Measurements from ENCODE around the gene PLCB1.

The PLCB1 gene

GRCh38 chr20:8853805-8854338, 721.8 kb downstream of the PLCB1 start:
- no peak for TF ChIP-seq EZH2 (IDR thresholded peaks at IDR 0.05; ENCODE audit: borderline replicate concordance, low read length)
- TF ChIP-seq CTCF (IDR thresholded peaks at IDR 0.05; ENCODE audit: low read length): peak; percentile 82
- Histone ChIP-seq H3K4me2 (ENCODE audit: low read length) (no peak overlapping the region), H3K27ac (ENCODE audit: low read depth, low read length, poor library complexity, severe bottlenecking) (no peak overlapping the region)

GRCh38 chr20:8854571-8854970, 722.5 kb downstream of the PLCB1 start:
- Histone ChIP-seq H3K4me3 (ENCODE audit: low read depth, low read length, poor library complexity, severe bottlenecking) (no peak overlapping the region), H3K27me3 (ENCODE audit: insufficient read depth, low read length) (no peaks in the 10 kb centered on the region), H3K36me3 (ENCODE audit: insufficient read depth, low read length) (no peaks in the 10 kb centered on the region), H3K4me2 (ENCODE audit: low read length) (no peak overlapping the region), H3K9me3 (ENCODE audit: low read length) (no peaks in the 10 kb centered on the region), H3K4me1 (ENCODE audit: insufficient read depth, low read length, severe bottlenecking) (no peaks in the 10 kb centered on the region), H3K79me2 (ENCODE audit: insufficient read depth, low read length) (no peaks in the 10 kb centered on the region), H3K9ac (ENCODE audit: low read length) (no peak overlapping the region), H4K20me1 (ENCODE audit: insufficient read depth, low read length) (no peaks in the 10 kb centered on the region), H3F3A (ENCODE audit: insufficient read depth, low read length) (no peaks in the 10 kb centered on the region), H2AFZ (ENCODE audit: low read length) (no peak overlapping the region), H3K9me2 (ENCODE audit: low read depth, low read length) (no peaks in the 10 kb centered on the region), H3K27ac (ENCODE audit: low read depth, low read length, poor library complexity, severe bottlenecking) (no peak overlapping the region)
- TF ChIP-seq CTCF (IDR thresholded peaks at IDR 0.05; ENCODE audit: low read length) (no peak), EZH2 (IDR thresholded peaks at IDR 0.05; ENCODE audit: borderline replicate concordance, low read length) (no peak)

More at GRCh38 chr20:8853805-8854338, 721.8 kb downstream of the PLCB1 start:
- Histone ChIP-seq H3K4me3 (ENCODE audit: low read depth, low read length, poor library complexity, severe bottlenecking) (no peak overlapping the region), H3K9me3 (ENCODE audit: low read length) (no peaks in the 10 kb centered on the region), H4K20me1 (ENCODE audit: insufficient read depth, low read length) (no peaks in the 10 kb centered on the region), H3K79me2 (ENCODE audit: insufficient read depth, low read length) (no peaks in the 10 kb centered on the region), H3K27me3 (ENCODE audit: insufficient read depth, low read length) (no peaks in the 10 kb centered on the region), H3F3A (ENCODE audit: insufficient read depth, low read length) (no peaks in the 10 kb centered on the region), H3K4me1 (ENCODE audit: insufficient read depth, low read length, severe bottlenecking) (no peaks in the 10 kb centered on the region), H3K36me3 (ENCODE audit: insufficient read depth, low read length) (no peaks in the 10 kb centered on the region), H3K9ac (ENCODE audit: low read length) (no peak overlapping the region), H3K9me2 (ENCODE audit: low read depth, low read length) (no peaks in the 10 kb centered on the region), H2AFZ (ENCODE audit: low read length) (no peak overlapping the region)

- Histone ChIP-seq H3K9ac (ENCODE audit: low read length) (no peak overlapping the region), H2AFZ (ENCODE audit: low read length) (no peak overlapping the region), H3K36me3 (ENCODE audit: insufficient read depth, low read length) (no peaks in the 10 kb centered on the region), H3K4me2 (ENCODE audit: low read length) (no peak overlapping the region), H3K4me1 (ENCODE audit: insufficient read depth, low read length, severe bottlenecking) (no peaks in the 10 kb centered on the region), H3K27me3 (ENCODE audit: insufficient read depth, low read length) (no peaks in the 10 kb centered on the region), H3K9me3 (ENCODE audit: low read length) (no peaks in the 10 kb centered on the region), H3F3A (ENCODE audit: insufficient read depth, low read length) (no peaks in the 10 kb centered on the region), H4K20me1 (ENCODE audit: insufficient read depth, low read length) (no peaks in the 10 kb centered on the region), H3K27ac (ENCODE audit: low read depth, low read length, poor library complexity, severe bottlenecking) (no peak overlapping the region), H3K79me2 (ENCODE audit: insufficient read depth, low read length) (no peaks in the 10 kb centered on the region), H3K9me2 (ENCODE audit: low read depth, low read length) (no peaks in the 10 kb centered on the region), H3K4me3 (ENCODE audit: low read depth, low read length, poor library complexity, severe bottlenecking) (no peak overlapping the region)
- no peak for TF ChIP-seq CTCF (IDR thresholded peaks at IDR 0.05; ENCODE audit: low read length)
- no peak for TF ChIP-seq EZH2 (IDR thresholded peaks at IDR 0.05; ENCODE audit: borderline replicate concordance, low read length)
Observed at GRCh38 chr20:8855315-8855714, 723.2 kb downstream of the PLCB1 start.
